Neural crest cell (in vitro differentiated cells): ENCODE measurements around the gene IDH3B. TPM values are rescaled to one million over a fixed set of nuclear protein-coding genes. Genes with fewer than 3 reads are reported as not detected.

Source experiments
- DNase-seq: peaks from one replicate; pipeline ENCODE4 v3.0.0; 2021; ENCODE audit warnings: low read depth, mixed read lengths, low spot score
- H3K27ac Mint-ChIP-seq: one replicate; pipeline ENCODE4 v1.8.0; 2021; ENCODE audit warnings: mild to moderate bottlenecking, mixed read lengths; ENCODE audit not compliant: unreplicated experiment
- H3K27me3 Mint-ChIP-seq: 2 replicates; pipeline ENCODE4 v1.8.0; 2021; ENCODE audit warnings: low read depth, mild to moderate bottlenecking, mixed read lengths
- H3K36me3 Mint-ChIP-seq: 2 replicates; pipeline ENCODE4 v1.8.0; 2021; ENCODE audit warnings: low read depth, mild to moderate bottlenecking, mixed read lengths
- H3K4me1 Mint-ChIP-seq: 2 replicates; pipeline ENCODE4 v1.8.0; 2021; ENCODE audit warnings: mixed read lengths
- H3K4me3 Mint-ChIP-seq: one replicate; pipeline ENCODE4 v1.8.0; 2021; ENCODE audit warnings: mild to moderate bottlenecking, mixed read lengths
- H3K9me3 Mint-ChIP-seq: 2 replicates; pipeline ENCODE4 v1.8.0; 2021; ENCODE audit warnings: mixed read lengths
- CTCF ChIP-seq: fragments of 200-600 bp; sonication (generic); conservative IDR thresholded peaks from 2 replicates; pipeline ENCODE4 v1.5.0; 2021; ENCODE audit warnings: antibody characterized with exemption, mild to moderate bottlenecking
- total RNA-seq: library from RNA; stranded (reverse); gene quantifications from 2 replicates; pipeline ENCODE4 v1.2.1, GENCODE V29; 2021

IDH3B gene
- total RNA-seq, 1 donor from 2014 or later, result 100 TPM

- no peak overlapping the region for H3K4me3 Mint-ChIP-seq
- no peaks in the 10 kb centered on the region for H3K9me3 Mint-ChIP-seq
- peaks cover 72% of the 10 kb centered on the region for H3K27me3 Mint-ChIP-seq
Observed at GRCh38 chr20:2618815-2619214, 45.2 kb downstream of the IDH3B start.

GRCh38 chr20:2617099-2617714 is 46.8 kb downstream of the IDH3B start:
- no peaks in the 10 kb centered on the region for H3K4me1 Mint-ChIP-seq
- peaks cover 73% of the 10 kb centered on the region for H3K27me3 Mint-ChIP-seq
- H3K36me3 Mint-ChIP-seq, result no peaks in the 10 kb centered on the region
- TF ChIP-seq CTCF, result no peak
- no peaks in the 10 kb centered on the region for H3K9me3 Mint-ChIP-seq
- no peak for DNase-seq
- H3K27ac Mint-ChIP-seq, result no peak overlapping the region
- no peak overlapping the region for H3K4me3 Mint-ChIP-seq

More at GRCh38 chr20:2618815-2619214, 45.2 kb downstream of the IDH3B start:
- no peaks in the 10 kb centered on the region for H3K4me1 Mint-ChIP-seq
- no peak for DNase-seq
- no peaks in the 10 kb centered on the region for H3K36me3 Mint-ChIP-seq
- TF ChIP-seq CTCF, result no peak
- H3K27ac Mint-ChIP-seq, result no peak overlapping the region

GRCh38 chr20:2616634-2617033 is 47.4 kb downstream of the IDH3B start:
- Mint-ChIP-seq H3K27ac (no peak overlapping the region), H3K4me3 (no peak overlapping the region), H3K36me3 (no peaks in the 10 kb centered on the region), H3K9me3 (no peaks in the 10 kb centered on the region), H3K27me3 (peaks cover 76% of the 10 kb centered on the region), H3K4me1 (no peaks in the 10 kb centered on the region)
- TF ChIP-seq CTCF, result no peak
- no peak for DNase-seq

DNA sequence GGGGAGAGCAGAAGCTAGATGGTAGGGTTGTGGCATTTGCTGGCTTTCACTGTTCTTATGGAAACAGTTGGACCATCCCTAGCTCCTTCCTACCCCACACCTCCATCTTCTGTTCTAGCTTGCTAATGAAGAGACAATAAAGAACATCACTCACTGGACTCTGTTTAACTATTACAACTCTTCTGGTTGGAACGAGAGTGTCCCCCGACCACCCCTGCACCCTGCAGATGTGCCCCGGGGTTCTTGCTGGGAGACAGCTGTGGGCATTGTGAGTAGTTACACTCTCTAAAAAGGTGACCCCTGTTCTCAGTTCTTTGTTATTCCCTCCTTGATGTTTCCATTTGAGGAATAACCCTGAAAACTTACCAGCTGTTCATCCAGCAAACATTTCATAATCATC is 51.9 kb downstream of the IDH3B start:
- no peak for TF ChIP-seq CTCF
- Mint-ChIP-seq H3K4me1 (no peaks in the 10 kb centered on the region), H3K27ac (no peak overlapping the region), H3K9me3 (peaks cover 7% of the 10 kb centered on the region), H3K27me3 (peaks cover 63% of the 10 kb centered on the region), H3K36me3 (peaks cover 2% of the 10 kb centered on the region), H3K4me3 (no peak overlapping the region)
- no peak for DNase-seq

GRCh38 chr20:2610941-2611720 is 52.9 kb downstream of the IDH3B start:
- TF ChIP-seq CTCF, result no peak
- Mint-ChIP-seq H3K36me3 (peaks cover 2% of the 10 kb centered on the region), H3K27ac (no peak overlapping the region), H3K4me3 (no peak overlapping the region), H3K27me3 (peaks cover 53% of the 10 kb centered on the region), H3K4me1 (no peaks in the 10 kb centered on the region), H3K9me3 (peaks cover 8% of the 10 kb centered on the region)
- DNase-seq, result no peak
